H1 (cell line): ENCODE measurements around the gene BLOC1S1. TPM values are rescaled to one million over a fixed set of nuclear protein-coding genes. Genes with fewer than 3 reads are reported as not detected.

Experiments used
- CTCF ChIA-PET: fragments of 300-600 bp; sonication (Branson Sonifier 250); formaldehyde crosslinking; loops from one replicate; lab custom pipeline; 2021; ENCODE audit not compliant: partially characterized antibody; lab: Charles Lee
- POLR2A ChIA-PET: fragments of 300-600 bp; sonication (Branson Sonifier 250); formaldehyde crosslinking; loops from one replicate; lab custom pipeline; 2021; ENCODE audit warnings: inconsistent platforms; ENCODE audit not compliant: partially characterized antibody; lab: Charles Lee
- DNase-seq, 2 experiments: peaks; one replicate each; pipeline versions ENCODE4 v3.0.0 to v3.0.0-alpha.2; 2010 to 2022; ENCODE audit warnings: low spot score in 2 of 2, low read depth in 1 of 2, mixed read lengths in 1 of 2
- FAIRE-seq: peaks from 2 replicates; lab custom pipeline; 2011; peaks lifted over from hg19 to GRCh38; lab: Jason Lieb, UNC
- H2AFZ ChIP-seq: 2 replicates; pipeline ENCODE4 v1.8.1; 2012; ENCODE audit warnings: low read length, inconsistent platforms
- H2AK5ac ChIP-seq: 2 replicates; pipeline ENCODE4 v1.6.1; 2013; ENCODE audit warnings: low read depth, low read length
- H2BK120ac ChIP-seq: replicated peaks from 2 replicates; pipeline ENCODE3; 2013; ENCODE audit warnings: low read depth, low read length, inconsistent platforms
- H2BK12ac ChIP-seq: 2 replicates; pipeline ENCODE4 v1.6.1; 2013; ENCODE audit warnings: low read depth, low read length
- H2BK15ac ChIP-seq: 2 replicates; pipeline ENCODE4 v1.6.1; 2013; ENCODE audit warnings: low read length
- H2BK20ac ChIP-seq: 2 replicates; pipeline ENCODE4 v1.6.1; 2013; ENCODE audit warnings: low read length
- H2BK5ac ChIP-seq: 2 replicates; pipeline ENCODE4 v1.6.1; 2013; ENCODE audit warnings: low read depth, low read length
- H3K14ac ChIP-seq: 2 replicates; pipeline ENCODE4 v1.6.1; 2013; ENCODE audit warnings: inconsistent platforms; ENCODE audit not compliant: insufficient read length
- H3K18ac ChIP-seq: 2 replicates; pipeline ENCODE4 v1.6.1; 2013; ENCODE audit warnings: low read length; ENCODE audit errors: extremely low read depth
- H3K23ac ChIP-seq: 2 replicates; pipeline ENCODE4 v1.6.1; 2013; ENCODE audit warnings: inconsistent platforms; ENCODE audit not compliant: insufficient read length
- H3K23me2 ChIP-seq: 2 replicates; pipeline ENCODE4 v1.6.1; 2013; ENCODE audit warnings: low read depth, low read length
- H3K27ac ChIP-seq: 2 replicates; pipeline ENCODE4 v1.6.1; 2011; ENCODE audit warnings: low read depth, low read length, inconsistent platforms
- H3K27me3 ChIP-seq, 4 experiments: replicated peaks in 1 of 4; 1 replicate in 1 of 4; 2 replicates in 3 of 4; pipeline versions ENCODE4 v1.6.1 to v1.8.1; 2011 to 2013; ENCODE audit warnings: low read length in 3 of 4, mild to moderate bottlenecking in 3 of 4, inconsistent platforms in 2 of 4, mixed read lengths in 2 of 4, moderate library complexity in 1 of 4; ENCODE audit not compliant: control insufficient read depth in 3 of 4, insufficient read depth in 3 of 4; ENCODE audit errors: extremely low read depth in 1 of 4
- H3K36me3 ChIP-seq, 4 experiments: 2 replicates each; pipeline versions ENCODE4 v1.6.1 to v1.8.1; 2011 to 2013; ENCODE audit warnings: mild to moderate bottlenecking in 4 of 4, low read length in 3 of 4, moderate library complexity in 2 of 4, control low read depth in 1 of 4, inconsistent platforms in 1 of 4; ENCODE audit not compliant: insufficient read depth in 4 of 4, control insufficient read depth in 2 of 4
- H3K4ac ChIP-seq: replicated peaks from 2 replicates; pipeline ENCODE3; 2013; ENCODE audit warnings: low read length, low read depth, mixed read lengths, inconsistent platforms; ENCODE audit not compliant: insufficient read length
- H3K4me1 ChIP-seq, 4 experiments: replicated peaks in 1 of 4; 1 replicate in 1 of 4; 2 replicates in 3 of 4; pipeline versions ENCODE4 v1.6.1 to v1.8.1; 2011 to 2013; ENCODE audit warnings: low read length in 3 of 4, inconsistent platforms in 2 of 4, mixed read lengths in 1 of 4; ENCODE audit not compliant: insufficient read depth in 4 of 4, control insufficient read depth in 3 of 4
- H3K4me2 ChIP-seq, 2 experiments: 2 replicates each; pipeline versions ENCODE4 v1.6.1 to v1.8.1; 2011 to 2013; ENCODE audit warnings: low read depth in 2 of 2, low read length in 2 of 2, control low read depth in 1 of 2, inconsistent platforms in 1 of 2, mild to moderate bottlenecking in 1 of 2; ENCODE audit not compliant: insufficient read depth in 1 of 2
- H3K4me3 ChIP-seq, 4 experiments: fragments of 200-600, 300-600 bp in 1 of 4; sonication (generic), shearing (Covaris generic), sonication (Bioruptor Twin) in 1 of 4; 2 replicates each; pipeline versions ENCODE4 v1.5.1 to v1.8.1; 2011 to 2016; ENCODE audit warnings: low read length in 4 of 4, low read depth in 3 of 4, control low read depth in 2 of 4, inconsistent platforms in 2 of 4, mild to moderate bottlenecking in 2 of 4, mixed read lengths in 1 of 4, moderate library complexity in 1 of 4; ENCODE audit not compliant: insufficient read depth in 2 of 4; ENCODE audit errors: extremely low read depth in 1 of 4
- H3K56ac ChIP-seq: replicated peaks from 2 replicates; pipeline ENCODE3; 2013; ENCODE audit warnings: low read depth, mild to moderate bottlenecking, mixed read lengths, low read length, inconsistent platforms; ENCODE audit not compliant: insufficient read length
- H3K79me1 ChIP-seq: 2 replicates; pipeline ENCODE4 v1.6.1; 2013; ENCODE audit warnings: low read depth, low read length, control low read depth
- H3K79me2 ChIP-seq, 2 experiments: 2 replicates each; pipeline versions ENCODE4 v1.6.1 to v1.8.1; 2012 to 2013; ENCODE audit warnings: low read length in 2 of 2, mild to moderate bottlenecking in 2 of 2, inconsistent platforms in 1 of 2; ENCODE audit not compliant: insufficient read depth in 2 of 2, control insufficient read depth in 1 of 2
- H3K9ac ChIP-seq, 4 experiments: replicated peaks in 1 of 4; 1 replicate in 1 of 4; 2 replicates in 3 of 4; pipeline versions ENCODE4 v1.6.1 to v1.8.1; 2011 to 2013; ENCODE audit warnings: low read depth in 3 of 4, low read length in 3 of 4, control low read depth in 2 of 4, mild to moderate bottlenecking in 2 of 4, moderate library complexity in 2 of 4, inconsistent platforms in 1 of 4; ENCODE audit errors: extremely low read depth in 1 of 4
- H3K9me3 ChIP-seq, 2 experiments: 2 replicates each; pipeline versions ENCODE4 v1.6.1 to v1.8.1; 2012 to 2013; ENCODE audit warnings: mild to moderate bottlenecking in 2 of 2, moderate library complexity in 2 of 2, control low read depth in 1 of 2, inconsistent platforms in 1 of 2, low read depth in 1 of 2, low read length in 1 of 2, mixed read lengths in 1 of 2; ENCODE audit not compliant: insufficient read depth in 2 of 2
- H4K20me1 ChIP-seq, 2 experiments: replicated peaks in 1 of 2; 2 replicates each; pipeline versions ENCODE3 to v1.8.1; 2011 to 2013; ENCODE audit warnings: inconsistent platforms in 2 of 2, low read length in 2 of 2, mild to moderate bottlenecking in 1 of 2; ENCODE audit not compliant: insufficient read depth in 2 of 2, control insufficient read depth in 1 of 2
- H4K5ac ChIP-seq: 2 replicates; pipeline ENCODE4 v1.6.1; 2013; ENCODE audit warnings: low read length, low read depth, mixed read lengths, inconsistent platforms; ENCODE audit not compliant: insufficient read length
- H4K8ac ChIP-seq: 2 replicates; pipeline ENCODE4 v1.8.0; 2013; ENCODE audit warnings: mild to moderate bottlenecking, moderate library complexity, low read length, inconsistent platforms; ENCODE audit not compliant: insufficient read depth; ENCODE audit errors: extremely low read depth
- H4K91ac ChIP-seq: replicated peaks from 2 replicates; pipeline ENCODE3; 2013; ENCODE audit warnings: low read length, mixed read lengths, inconsistent platforms; ENCODE audit not compliant: insufficient read length
- CHD1 ChIP-seq: IDR thresholded peaks from 2 replicates; pipeline ENCODE4 v1.6.1; 2012; ENCODE audit warnings: low read depth, low read length, improper control_type of control experiment
- SIRT6 ChIP-seq: IDR thresholded peaks from one replicate; pipeline ENCODE4 v1.7.1; 2012; ENCODE audit warnings: low read length, inconsistent platforms
- WGBS, 2 experiments: shearing (Covaris generic) in 1 of 2; methylation state at CpG; one replicate each; pipeline versions ENCODE4 v1.1.6 to v1.1.7; 2013 to 2015; ENCODE audit warnings: low lambda C conversion rate in 2 of 2, mixed read lengths in 2 of 2, inconsistent platforms in 1 of 2, low coverage in 1 of 2, missing lambda C conversion rate in 1 of 2; ENCODE audit not compliant: insufficient replicate concordance in 2 of 2, insufficient coverage in 1 of 2, insufficient read length in 1 of 2; ENCODE audit errors: extremely low coverage in 1 of 2, missing lambda C conversion rate in 1 of 2; 5-methylcytosine and 5-hydroxymethylcytosine counted together
- polyA plus RNA-seq, 7 experiments: library from polyadenylated mRNA; depleted of rRNA in 3 of 7; stranded (reverse) in 5 of 7; unstranded in 2 of 7; fragments of >200 nt in 5 of 7; fragments of 200-250 nt in 2 of 7; gene quantifications; 1 replicate in 5 of 7; 2 replicates in 1 of 7; 4 replicates in 1 of 7; pipeline versions ENCODE4 v1.2.1 to v1.2.3, GENCODE V29; 2011 to 2013; ENCODE audit warnings: missing spikeins in 2 of 7, mixed read lengths in 2 of 7
- total RNA-seq: library from RNA; stranded (reverse); fragmentation: NEBNext Ultra II Directional; extraction: Animal tissue kit (Norgen Biotek cat#: 25700); gene quantifications from 2 replicates; pipeline ENCODE4 v1.2.1, GENCODE V29; 2021

Gene BLOC1S1
- total and polyA plus RNA-seq, 2 of the 8 experiments (the other 6 are each of a cell fraction or from before 2014, with no cell fraction given) = 91.1 to 185 TPM

DNA sequence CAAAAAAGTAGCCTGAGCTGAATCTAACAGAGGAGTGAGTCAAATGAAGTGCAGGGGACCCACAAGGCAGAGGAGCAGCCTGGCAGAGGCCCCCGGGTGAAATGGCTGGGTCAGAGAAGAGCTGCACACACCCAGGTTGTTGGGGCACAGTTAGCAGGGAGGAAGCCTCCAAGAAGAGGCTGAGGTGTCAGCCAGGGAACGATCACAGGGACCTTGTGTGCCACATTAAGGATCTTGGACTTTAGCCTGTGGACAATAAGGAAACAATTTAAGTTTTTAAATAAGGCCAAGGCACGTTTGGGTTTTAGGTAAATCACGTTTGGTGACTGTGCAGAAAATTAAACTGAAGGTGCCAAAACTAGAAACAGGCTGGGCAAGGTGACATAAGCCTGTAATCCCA, 44.1 kb upstream of the BLOC1S1 start:
- no peak overlapping the region for H3K18ac ChIP-seq
- no peak overlapping the region for H3K14ac ChIP-seq
- no peaks in the 10 kb centered on the region for H3K79me2 ChIP-seq
- H2BK12ac ChIP-seq = no peak overlapping the region
- no peak overlapping the region for H4K5ac ChIP-seq
- no peak overlapping the region for H3K4me3 ChIP-seq
- no peaks in the 10 kb centered on the region for H3K36me3 ChIP-seq
- CTCF ChIA-PET = interaction anchor here (0.6 to 5.0 kb wide), 5 partner anchors 15 to 1304 kb away, joined by 3 to 37 read pairs (median 3); no protein-coding TSS in a partner anchor
- TF ChIP-seq SIRT6 = no peak
- TF ChIP-seq CHD1 = no peak
- TF ChIP-seq, all 59 proteins: peak for 0
- 81% methylated on average over 4 of the region's 4 CpGs; no CpG with 5 or more reads in 1 of the 2 experiments for WGBS, 2 experiments
- no peak overlapping the region for H3K4ac ChIP-seq
- no peak overlapping the region for H3K56ac ChIP-seq
- H3K9ac ChIP-seq = no peak overlapping the region
- DNase-seq = no peak
- H3K4me1 ChIP-seq = no peaks in the 10 kb centered on the region
- no peak overlapping the region for H3K27ac ChIP-seq
- no peak overlapping the region for H2AFZ ChIP-seq
- no peak overlapping the region for H2AK5ac ChIP-seq
- no peak overlapping the region for H4K91ac ChIP-seq
- no peak overlapping the region for H3K4me2 ChIP-seq
- no peaks in the 10 kb centered on the region; the same call in 1 of the 2 replicates for H3K23me2 ChIP-seq
- no peak overlapping the region for H2BK20ac ChIP-seq
- POLR2A ChIA-PET = no interaction called here
- H2BK15ac ChIP-seq = no peak overlapping the region
- H3K27me3 ChIP-seq = no peaks in the 10 kb centered on the region; a peak in 1 of 7 replicates
- no peaks in the 10 kb centered on the region for H4K20me1 ChIP-seq
- FAIRE-seq = no peak
- no peak overlapping the region for H2BK5ac ChIP-seq
- H3K23ac ChIP-seq = no peak overlapping the region
- H3K79me1 ChIP-seq = no peaks in the 10 kb centered on the region
- H2BK120ac ChIP-seq = no peak overlapping the region
- no peaks in the 10 kb centered on the region for H3K9me3 ChIP-seq
- no peak overlapping the region for H4K8ac ChIP-seq
